Endothelial cell (in vitro differentiated cells): ENCODE results near the gene XYLT1. TPM values are rescaled to one million over a fixed set of nuclear protein-coding genes. Genes with fewer than 3 reads are reported as not detected.

ENCODE experiments used
- DNase-seq: peaks from one replicate; pipeline ENCODE4 v3.0.0; 2021; ENCODE audit warnings: low spot score
- H3K27ac Mint-ChIP-seq: one replicate; pipeline ENCODE4 v1.8.0; 2021; ENCODE audit warnings: mixed read lengths, inconsistent platforms; ENCODE audit not compliant: unreplicated experiment
- H3K27me3 Mint-ChIP-seq: one replicate; pipeline ENCODE4 v1.8.0; 2021; ENCODE audit warnings: mild to moderate bottlenecking, moderate library complexity, mixed read lengths, inconsistent platforms; ENCODE audit not compliant: unreplicated experiment
- H3K36me3 Mint-ChIP-seq: one replicate; pipeline ENCODE4 v1.8.0; 2021; ENCODE audit warnings: mild to moderate bottlenecking, low read depth, mixed read lengths, inconsistent platforms; ENCODE audit not compliant: unreplicated experiment
- H3K4me1 Mint-ChIP-seq: one replicate; pipeline ENCODE4 v1.8.0; 2021; ENCODE audit warnings: mild to moderate bottlenecking, mixed read lengths, inconsistent platforms; ENCODE audit not compliant: unreplicated experiment
- H3K4me3 Mint-ChIP-seq: one replicate; pipeline ENCODE4 v1.8.0; 2021; ENCODE audit warnings: mild to moderate bottlenecking, mixed read lengths, inconsistent platforms; ENCODE audit not compliant: unreplicated experiment
- H3K9me3 Mint-ChIP-seq: one replicate; pipeline ENCODE4 v1.8.0; 2021; ENCODE audit warnings: mixed read lengths, inconsistent platforms; ENCODE audit not compliant: unreplicated experiment
- CTCF ChIP-seq: fragments of 200-600 bp; sonication (generic); IDR thresholded peaks from one replicate; pipeline ENCODE4 v1.5.0; 2021; ENCODE audit warnings: antibody characterized with exemption; ENCODE audit not compliant: unreplicated experiment
- total RNA-seq: library from RNA; stranded (reverse); fragmentation: NEBNext Ultra II Directional; extraction: Animal tissue kit (Norgen Biotek cat#: 25700); gene quantifications from one replicate; pipeline ENCODE4 v1.2.1, GENCODE V29; 2021; ENCODE audit not compliant: unreplicated experiment

XYLT1 gene
- total RNA-seq, 1 donor from 2014 or later: 11.1 TPM

- no peaks in the 10 kb centered on the region for H3K9me3 Mint-ChIP-seq
- no peaks in the 10 kb centered on the region for H3K27me3 Mint-ChIP-seq
- H3K4me1 Mint-ChIP-seq: peaks cover 4% of the 10 kb centered on the region
- DNase-seq: no peak
- H3K27ac Mint-ChIP-seq: no peak overlapping the region
- H3K36me3 Mint-ChIP-seq: no peaks in the 10 kb centered on the region
- no peak overlapping the region for H3K4me3 Mint-ChIP-seq
- TF ChIP-seq CTCF: no peak
Measured at GRCh38 chr16:17323171-17323570, 147.6 kb downstream of the XYLT1 start.

- TF ChIP-seq CTCF: no peak
- Mint-ChIP-seq H3K4me1 (peaks cover 4% of the 10 kb centered on the region), H3K27ac (no peak overlapping the region), H3K4me3 (no peak overlapping the region), H3K9me3 (no peaks in the 10 kb centered on the region), H3K27me3 (no peaks in the 10 kb centered on the region), H3K36me3 (no peaks in the 10 kb centered on the region)
- DNase-seq: no peak
Measured at GRCh38 chr16:17321824-17322223, 148.9 kb downstream of the XYLT1 start.

GRCh38 chr16:17320009-17320408 is 150.8 kb downstream of the XYLT1 start:
- Mint-ChIP-seq H3K27me3 (no peaks in the 10 kb centered on the region), H3K4me1 (peaks cover 4% of the 10 kb centered on the region), H3K9me3 (no peaks in the 10 kb centered on the region), H3K27ac (no peak overlapping the region), H3K4me3 (no peak overlapping the region), H3K36me3 (no peaks in the 10 kb centered on the region)
- DNase-seq: no peak
- TF ChIP-seq CTCF: no peak

GRCh38 chr16:17318238-17318637 is 152.5 kb downstream of the XYLT1 start:
- no peak for DNase-seq
- Mint-ChIP-seq H3K36me3 (no peaks in the 10 kb centered on the region), H3K4me3 (no peak overlapping the region), H3K27ac (no peak overlapping the region), H3K4me1 (peaks cover 4% of the 10 kb centered on the region), H3K9me3 (no peaks in the 10 kb centered on the region), H3K27me3 (no peaks in the 10 kb centered on the region)
- no peak for TF ChIP-seq CTCF

- TF ChIP-seq CTCF: no peak
- peaks cover 4% of the 10 kb centered on the region for H3K4me1 Mint-ChIP-seq
- H3K27ac Mint-ChIP-seq: no peak overlapping the region
- H3K4me3 Mint-ChIP-seq: no peak overlapping the region
- H3K9me3 Mint-ChIP-seq: no peaks in the 10 kb centered on the region
- no peaks in the 10 kb centered on the region for H3K36me3 Mint-ChIP-seq
- DNase-seq: no peak
- no peaks in the 10 kb centered on the region for H3K27me3 Mint-ChIP-seq
Measured at GRCh38 chr16:17316005-17316404, 154.8 kb downstream of the XYLT1 start.
